GM12878 (cell line): Measurements from ENCODE around the gene GM2A. TPM values are rescaled to one million over a fixed set of nuclear protein-coding genes. Genes with fewer than 3 reads are reported as not detected.
A peak's percentile ranks its signal among the peaks of the same experiment; 100 is the strongest.

Experiments
- ASH2L ChIP-seq: fragments of 300-600, 200-600 bp; sonication (generic); IDR thresholded peaks from 2 replicates; pipeline ENCODE4 v1.6.1; 2017; ENCODE audit warnings: low read depth, mild to moderate bottlenecking, borderline replicate concordance
- BCL11A ChIP-seq: IDR thresholded peaks from 2 replicates; pipeline ENCODE4 v1.6.1; 2011; ENCODE audit warnings: low read depth, low read length
- BRCA1 ChIP-seq: IDR thresholded peaks from 2 replicates; pipeline ENCODE4 v1.6.1; 2011; ENCODE audit warnings: low read depth, low read length, improper control_type of control experiment
- CBFB ChIP-seq: IDR thresholded peaks from 2 replicates; pipeline ENCODE4 v1.6.1; 2016; ENCODE audit warnings: antibody characterized with exemption, low read depth
- CBX5 ChIP-seq: sonication (generic); IDR thresholded peaks from 2 replicates; pipeline ENCODE4 v1.6.1; 2016; ENCODE audit warnings: low read depth, moderate library complexity, mild to moderate bottlenecking, inconsistent platforms
- DPF2 ChIP-seq: fragments of 450-650 bp; IDR thresholded peaks from 2 replicates; pipeline ENCODE4 v1.6.1; 2017; ENCODE audit warnings: mild to moderate bottlenecking
- E2F8 ChIP-seq: fragments of 450-650 bp; IDR thresholded peaks from 2 replicates; pipeline ENCODE4 v1.6.1; 2018; ENCODE audit warnings: mild to moderate bottlenecking, low read depth, moderate library complexity; ENCODE audit not compliant: partially characterized antibody
- ESRRA ChIP-seq: IDR thresholded peaks from 2 replicates; pipeline ENCODE4 v1.6.1; 2012; ENCODE audit warnings: mild to moderate bottlenecking, low read length, improper control_type of control experiment
- MEF2A ChIP-seq: IDR thresholded peaks from 2 replicates; pipeline ENCODE4 v1.6.1; 2011; ENCODE audit warnings: low read depth, mild to moderate bottlenecking, low read length, moderate library complexity; ENCODE audit not compliant: insufficient read depth
- MTA3 ChIP-seq: IDR thresholded peaks from 2 replicates; pipeline ENCODE4 v1.6.1; 2012; ENCODE audit warnings: low read length, inconsistent platforms, borderline replicate concordance
- NFIC ChIP-seq: IDR thresholded peaks from 2 replicates; pipeline ENCODE4 v1.6.1; 2012; ENCODE audit warnings: low read depth, mild to moderate bottlenecking, inconsistent platforms, low read length, moderate library complexity
- NFXL1 ChIP-seq: fragments of 450-650 bp; IDR thresholded peaks from 2 replicates; pipeline ENCODE4 v1.6.1; 2017; ENCODE audit warnings: antibody characterized with exemption, mild to moderate bottlenecking, borderline replicate concordance
- NFYA ChIP-seq: IDR thresholded peaks from 2 replicates; pipeline ENCODE4 v1.6.1; 2011; ENCODE audit warnings: low read depth, mild to moderate bottlenecking, low read length, improper control_type of control experiment, borderline replicate concordance
- NR2C2 ChIP-seq: IDR thresholded peaks from 2 replicates; pipeline ENCODE4 v1.6.1; 2011; ENCODE audit warnings: borderline replicate concordance, low read depth; ENCODE audit not compliant: control insufficient read depth, insufficient read length
- SMAD1 ChIP-seq: fragments of 450-650 bp; IDR thresholded peaks from 2 replicates; pipeline ENCODE4 v1.6.1; 2018; ENCODE audit warnings: mild to moderate bottlenecking, low read depth; ENCODE audit not compliant: partially characterized antibody
- SMC3 ChIP-seq: IDR thresholded peaks from 2 replicates; pipeline ENCODE4 v1.6.1; 2011; ENCODE audit warnings: low read length, improper control_type of control experiment, borderline replicate concordance
- SP1 ChIP-seq: IDR thresholded peaks from one replicate; pipeline ENCODE4 v1.6.1; 2011; ENCODE audit warnings: low read depth, low read length
- TARDBP ChIP-seq: IDR thresholded peaks from 2 replicates; pipeline ENCODE4 v1.6.1; 2016; ENCODE audit warnings: borderline replicate concordance
- TBL1XR1 ChIP-seq: IDR thresholded peaks from 2 replicates; pipeline ENCODE4 v1.6.1; 2012; ENCODE audit warnings: low read depth, low read length, improper control_type of control experiment
- WRNIP1 ChIP-seq: IDR thresholded peaks from 2 replicates; pipeline ENCODE4 v1.6.1; 2011; ENCODE audit warnings: low read depth, low read length, improper control_type of control experiment, borderline replicate concordance
- YBX1 ChIP-seq: fragments of 450-650 bp; IDR thresholded peaks from 2 replicates; pipeline ENCODE4 v1.6.1; 2016; ENCODE audit warnings: antibody characterized with exemption
- YY1 ChIP-seq: IDR thresholded peaks from 2 replicates; pipeline ENCODE4 v1.6.1; 2011; ENCODE audit warnings: low read depth, mild to moderate bottlenecking, low read length
- ZBED1 ChIP-seq: IDR thresholded peaks from 2 replicates; pipeline ENCODE4 v1.6.1; 2016; ENCODE audit warnings: borderline replicate concordance
- ZNF384 ChIP-seq: IDR thresholded peaks from 2 replicates; pipeline ENCODE4 v1.6.1; 2012; ENCODE audit warnings: low read depth, mild to moderate bottlenecking, low read length, improper control_type of control experiment, borderline replicate concordance
- polyA plus RNA-seq, 11 experiments: library from polyadenylated mRNA; depleted of rRNA in 4 of 11; unstranded in 6 of 11; stranded (reverse) in 5 of 11; fragments of >200 nt; fragmentation: Nextera tagmentation in 4 of 11; fragmentation: Illumina TruSeq in 1 of 11; extraction: Ambion mirVana in 4 of 11; extraction: Trizol in 1 of 11; gene quantifications; 1 replicate in 1 of 11; 2 replicates in 10 of 11; pipeline versions ENCODE4 v1.2.1 to v1.2.3, GENCODE V29; 2011 to 2016; ENCODE audit warnings: inconsistent platforms in 2 of 11, missing spikeins in 2 of 11, low read depth in 1 of 11
- total RNA-seq, 4 experiments: library from RNA; depleted of rRNA in 3 of 4; stranded (reverse); fragments of >200 nt in 3 of 4; fragmentation: Illumina TruSeq in 1 of 4; extraction: Trizol in 1 of 4; gene quantifications; 2 replicates each; pipeline versions ENCODE4 v1.2.1 to v1.2.3, GENCODE V29; 2013 to 2021
- TF ChIP-seq, protein P1 (sequence below): IDR thresholded peaks from 2 replicates; pipeline ENCODE4 v1.6.1; 2011; ENCODE audit warnings: low read depth, mild to moderate bottlenecking, low read length, moderate library complexity, borderline replicate concordance; ENCODE audit errors: extremely low read depth
- TF ChIP-seq, protein P2 (sequence below): fragments of 450-650 bp; IDR thresholded peaks from 2 replicates; pipeline ENCODE4 v1.6.1; 2016; ENCODE audit warnings: mild to moderate bottlenecking, moderate library complexity, borderline replicate concordance

Gene GM2A
- total and polyA plus RNA-seq, 10 of the 15 experiments (the other 5 are each of a cell fraction or from before 2014, with no cell fraction given), result 33.6 to 106 (median 68.2) TPM

DNA sequence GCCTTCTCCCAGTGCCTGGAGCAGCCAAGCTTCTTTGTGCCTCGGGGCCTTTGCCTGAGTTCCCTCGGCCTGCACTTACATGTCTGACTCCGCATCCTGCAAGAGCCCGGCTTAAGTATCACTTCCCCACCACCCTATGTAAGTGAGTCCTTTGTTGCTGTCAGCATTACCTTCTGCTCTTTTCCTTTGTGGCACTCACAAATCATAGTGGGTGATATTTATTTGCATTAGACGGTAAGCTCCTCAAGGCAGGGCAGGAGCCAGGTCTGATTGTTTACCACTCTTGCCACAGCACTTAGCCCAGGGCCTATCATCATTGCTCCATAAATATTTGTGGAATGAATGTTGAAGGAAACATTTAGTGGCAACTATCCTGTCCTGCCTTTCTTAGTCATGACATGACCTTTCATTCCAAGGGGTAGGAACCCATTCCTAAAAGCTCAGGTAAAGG, 4.8 kb downstream of the GM2A start (continued):
- TF ChIP-seq TBL1XR1 (no peak), CBFB (no peak), DPF2 (0 out of 2 replicates have a peak, but pooled peaks have one; percentile 30), NR2C2 (no peak), SMAD1 (peak; percentile 34), ZBED1 (no peak), SP1 (no peak), NFYA (no peak), MTA3 (no peak), CBX5 (no peak), NFXL1 (no peak), TARDBP (no peak), ZNF384 (no peak), WRNIP1 (no peak), SMC3 (no peak), YBX1 (no peak), BRCA1 (no peak), ASH2L (no peak), YY1 (no peak), MEF2A (no peak), ESRRA (no peak), NFIC (no peak; the same call in 1 of the 2 replicates), BCL11A (no peak), E2F8 (no peak)
- TF ChIP-seq, protein P1, sequence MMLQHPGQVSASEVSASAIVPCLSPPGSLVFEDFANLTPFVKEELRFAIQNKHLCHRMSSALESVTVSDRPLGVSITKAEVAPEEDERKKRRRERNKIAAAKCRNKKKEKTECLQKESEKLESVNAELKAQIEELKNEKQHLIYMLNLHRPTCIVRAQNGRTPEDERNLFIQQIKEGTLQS, result no peak
- TF ChIP-seq, protein P2, sequence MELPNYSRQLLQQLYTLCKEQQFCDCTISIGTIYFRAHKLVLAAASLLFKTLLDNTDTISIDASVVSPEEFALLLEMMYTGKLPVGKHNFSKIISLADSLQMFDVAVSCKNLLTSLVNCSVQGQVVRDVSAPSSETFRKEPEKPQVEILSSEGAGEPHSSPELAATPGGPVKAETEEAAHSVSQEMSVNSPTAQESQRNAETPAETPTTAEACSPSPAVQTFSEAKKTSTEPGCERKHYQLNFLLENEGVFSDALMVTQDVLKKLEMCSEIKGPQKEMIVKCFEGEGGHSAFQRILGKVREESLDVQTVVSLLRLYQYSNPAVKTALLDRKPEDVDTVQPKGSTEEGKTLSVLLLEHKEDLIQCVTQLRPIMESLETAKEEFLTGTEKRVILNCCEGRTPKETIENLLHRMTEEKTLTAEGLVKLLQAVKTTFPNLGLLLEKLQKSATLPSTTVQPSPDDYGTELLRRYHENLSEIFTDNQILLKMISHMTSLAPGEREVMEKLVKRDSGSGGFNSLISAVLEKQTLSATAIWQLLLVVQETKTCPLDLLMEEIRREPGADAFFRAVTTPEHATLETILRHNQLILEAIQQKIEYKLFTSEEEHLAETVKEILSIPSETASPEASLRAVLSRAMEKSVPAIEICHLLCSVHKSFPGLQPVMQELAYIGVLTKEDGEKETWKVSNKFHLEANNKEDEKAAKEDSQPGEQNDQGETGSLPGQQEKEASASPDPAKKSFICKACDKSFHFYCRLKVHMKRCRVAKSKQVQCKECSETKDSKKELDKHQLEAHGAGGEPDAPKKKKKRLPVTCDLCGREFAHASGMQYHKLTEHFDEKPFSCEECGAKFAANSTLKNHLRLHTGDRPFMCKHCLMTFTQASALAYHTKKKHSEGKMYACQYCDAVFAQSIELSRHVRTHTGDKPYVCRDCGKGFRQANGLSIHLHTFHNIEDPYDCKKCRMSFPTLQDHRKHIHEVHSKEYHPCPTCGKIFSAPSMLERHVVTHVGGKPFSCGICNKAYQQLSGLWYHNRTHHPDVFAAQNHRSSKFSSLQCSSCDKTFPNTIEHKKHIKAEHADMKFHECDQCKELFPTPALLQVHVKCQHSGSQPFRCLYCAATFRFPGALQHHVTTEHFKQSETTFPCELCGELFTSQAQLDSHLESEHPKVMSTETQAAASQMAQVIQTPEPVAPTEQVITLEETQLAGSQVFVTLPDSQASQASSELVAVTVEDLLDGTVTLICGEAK, result no peak
